GM10248 (cell line): ENCODE results near the gene TAS2R50.

Experiments used
- CTCF ChIA-PET: fragments of 300-600 bp; sonication (Branson Sonifier 250); formaldehyde crosslinking; extraction: SDS; loops from one replicate; lab custom pipeline; 2021; ENCODE audit warnings: antibody characterized with exemption; lab: Yijun Ruan, JAX
- POLR2A ChIA-PET: fragments of 350-650 bp; sonication (Branson Sonifier 250); formaldehyde crosslinking; extraction: SDS; loops from one replicate; lab custom pipeline; 2020; ENCODE audit warnings: antibody characterized with exemption; lab: Yijun Ruan, JAX
- DNase-seq: peaks from one replicate; pipeline ENCODE4 v3.0.0; 2012; ENCODE audit errors: extremely low spot score
- CTCF ChIP-seq: IDR thresholded peaks from 2 replicates; pipeline ENCODE4 v1.5.1; 2012; ENCODE audit warnings: mild to moderate bottlenecking, low read depth; ENCODE audit errors: extremely low read depth, missing control alignments, control extremely low read depth

The TAS2R50 gene

GRCh38 chr12:10982244-10982643 lies 4.5 kb downstream of the TAS2R50 start:
- POLR2A ChIA-PET: no interaction called here
- CTCF ChIA-PET: no interaction called here
- no peak for TF ChIP-seq CTCF

GRCh38 chr12:10974965-10975364 lies 11.7 kb downstream of the TAS2R50 start:
- DNase-seq: no peak
- TF ChIP-seq CTCF: no peak
- ChIA-PET POLR2A (no interaction called here), CTCF (no interaction called here)

More at GRCh38 chr12:10982244-10982643, 4.5 kb downstream of the TAS2R50 start:
- DNase-seq: no peak

- TF ChIP-seq CTCF: no peak
- no peak for DNase-seq
- ChIA-PET CTCF (interaction anchor here (1.3 kb wide), 1 partner anchor 9 kb away, joined by 3 read pairs; no protein-coding TSS in a partner anchor), POLR2A (no interaction called here)
Measured at GRCh38 chr12:10968765-10969456, 17.8 kb downstream of the TAS2R50 start.

- DNase-seq: no peak
- POLR2A ChIA-PET: no interaction called here
- CTCF ChIA-PET: no interaction called here
- no peak for TF ChIP-seq CTCF
Measured at GRCh38 chr12:10967409-10967808, 19.3 kb downstream of the TAS2R50 start.

GRCh38 chr12:10966314-10966713 lies 20.4 kb downstream of the TAS2R50 start:
- ChIA-PET POLR2A (no interaction called here), CTCF (no interaction called here)
- no peak for DNase-seq
- TF ChIP-seq CTCF: no peak

GRCh38 chr12:10965476-10965875 lies 21.2 kb downstream of the TAS2R50 start:
- ChIA-PET POLR2A (no interaction called here), CTCF (no interaction called here)
- no peak for TF ChIP-seq CTCF
- DNase-seq: no peak
